Lung (tissue), 12 donors: Measurements from ENCODE around the gene C12orf42. TPM values are rescaled to one million over a fixed set of nuclear protein-coding genes. Genes with fewer than 3 reads are reported as not detected.

ENCODE experiments used
- ATAC-seq: fragments of 200-7000 bp; cut with Tn5 transposase; one replicate; pipeline ENCODE4 v1.9.1; 2020; ENCODE audit warnings: moderate number of reproducible peaks; ENCODE audit not compliant: insufficient read depth, low FRiP score
- DNase-seq, 3 donors: peaks; one replicate each; pipeline ENCODE4 v3.0.0-alpha.2; 2013 to 2017
- H3K27ac ChIP-seq, 2 donors: one replicate each; pipeline ENCODE4 v1.5.1; 2013; ENCODE audit warnings: mild to moderate bottlenecking in 2 of 2, moderate library complexity in 2 of 2, control low read depth in 1 of 2, inconsistent platforms in 1 of 2, low read depth in 1 of 2, low read length in 1 of 2
- H3K27me3 ChIP-seq, 3 donors: one replicate each; pipeline ENCODE4 v1.5.1; 2013; ENCODE audit warnings: low read length in 2 of 3; ENCODE audit not compliant: control insufficient read depth in 3 of 3, insufficient read depth in 3 of 3
- H3K36me3 ChIP-seq, 4 donors: one replicate each; pipeline ENCODE4 v1.5.1; 2013; ENCODE audit warnings: low read length in 4 of 4, mild to moderate bottlenecking in 1 of 4, moderate library complexity in 1 of 4; ENCODE audit not compliant: control insufficient read depth in 4 of 4, insufficient read depth in 4 of 4
- H3K4me1 ChIP-seq, 5 donors: one replicate each; pipeline ENCODE4 v1.5.1; 2013; ENCODE audit warnings: low read length in 5 of 5, mild to moderate bottlenecking in 2 of 5, moderate library complexity in 1 of 5; ENCODE audit not compliant: control insufficient read depth in 5 of 5, insufficient read depth in 5 of 5
- H3K4me3 ChIP-seq: one replicate; pipeline ENCODE4 v1.5.1; 2013; ENCODE audit warnings: mild to moderate bottlenecking, control low read depth, moderate library complexity
- H3K9ac ChIP-seq, 2 donors: one replicate each; pipeline ENCODE4 v1.5.1; 2013; ENCODE audit warnings: low read length in 2 of 2, control low read depth in 1 of 2; ENCODE audit not compliant: insufficient read depth in 1 of 2
- H3K9me3 ChIP-seq, 4 donors: one replicate each; pipeline ENCODE4 v1.5.1; 2013; ENCODE audit warnings: low read length in 3 of 4, mild to moderate bottlenecking in 1 of 4, moderate library complexity in 1 of 4; ENCODE audit not compliant: control insufficient read depth in 4 of 4, insufficient read depth in 3 of 4
- WGBS, 2 donors: extraction: QIAGEN DNeasy Blood & Tissue Kit; methylation state at CpG; one replicate each; pipeline ENCODE4 v1.1.7; 2013; 5-methylcytosine and 5-hydroxymethylcytosine counted together
- polyA plus RNA-seq, 2 donors: library from polyadenylated mRNA; stranded (reverse); fragments of 200-250 nt; gene quantifications; one replicate each; pipeline ENCODE4 v1.2.1, GENCODE V29; 2013
- total RNA-seq, 2 donors: library from RNA; depleted of rRNA in 1 of 2; stranded (reverse); fragments of >200 nt in 1 of 2; gene quantifications; one replicate each; pipeline ENCODE4 v1.2.1, GENCODE V29; 2014 to 2021
- TF ChIP-seq, protein P1 (sequence below): IDR thresholded peaks from 2 replicates; pipeline ENCODE4 v1.5.1; 2012; ENCODE audit warnings: mild to moderate bottlenecking; ENCODE audit errors: control extremely low read depth, extremely low read depth
- donor health status: control.
- donor health status: control.
- donor health status: Bipolar disorder and iron deficiency.
- donor health status: healthy.
- donor health status: DM: yes; HTN: yes; CAD: no.

Gene C12orf42
- total and polyA plus RNA-seq, 4 donors, result 0.03 TPM; not detected in 3

DNA sequence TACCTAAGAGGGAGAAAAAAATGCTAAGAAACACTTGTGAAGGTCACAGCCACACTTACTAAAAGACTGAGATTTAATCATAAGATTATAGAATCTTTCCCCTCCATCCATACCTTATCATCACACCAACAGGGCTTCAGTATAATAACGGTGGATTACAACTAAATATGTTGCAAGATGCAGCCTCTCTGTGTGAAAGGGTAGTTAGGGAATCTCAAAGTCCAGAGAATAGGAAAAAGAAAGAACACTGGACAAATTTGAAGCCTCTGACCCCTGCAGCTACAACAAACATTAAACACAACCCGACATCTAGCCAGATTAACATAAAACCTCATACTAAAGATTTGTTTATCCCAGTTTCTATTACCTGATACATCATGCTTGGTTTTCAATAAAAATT, 181.0 kb downstream of the C12orf42 start:
- Histone ChIP-seq H3K27ac (no peak overlapping the region), H3K9ac (no peak overlapping the region), H3K4me3 (no peak overlapping the region), H3K9me3 (peaks cover 0 to 3% (median 1%) of the 10 kb centered on the region in 4 donors), H3K36me3 (no peaks in the 10 kb centered on the region), H3K27me3 (no peaks in the 10 kb centered on the region), H3K4me1 (no peaks in the 10 kb centered on the region)
- WGBS, 2 donors, result 83 to 86% methylated on average over 2 of the region's 2 CpGs
- DNase-seq (no peak), ATAC-seq (no peak)
- TF ChIP-seq, protein P1, sequence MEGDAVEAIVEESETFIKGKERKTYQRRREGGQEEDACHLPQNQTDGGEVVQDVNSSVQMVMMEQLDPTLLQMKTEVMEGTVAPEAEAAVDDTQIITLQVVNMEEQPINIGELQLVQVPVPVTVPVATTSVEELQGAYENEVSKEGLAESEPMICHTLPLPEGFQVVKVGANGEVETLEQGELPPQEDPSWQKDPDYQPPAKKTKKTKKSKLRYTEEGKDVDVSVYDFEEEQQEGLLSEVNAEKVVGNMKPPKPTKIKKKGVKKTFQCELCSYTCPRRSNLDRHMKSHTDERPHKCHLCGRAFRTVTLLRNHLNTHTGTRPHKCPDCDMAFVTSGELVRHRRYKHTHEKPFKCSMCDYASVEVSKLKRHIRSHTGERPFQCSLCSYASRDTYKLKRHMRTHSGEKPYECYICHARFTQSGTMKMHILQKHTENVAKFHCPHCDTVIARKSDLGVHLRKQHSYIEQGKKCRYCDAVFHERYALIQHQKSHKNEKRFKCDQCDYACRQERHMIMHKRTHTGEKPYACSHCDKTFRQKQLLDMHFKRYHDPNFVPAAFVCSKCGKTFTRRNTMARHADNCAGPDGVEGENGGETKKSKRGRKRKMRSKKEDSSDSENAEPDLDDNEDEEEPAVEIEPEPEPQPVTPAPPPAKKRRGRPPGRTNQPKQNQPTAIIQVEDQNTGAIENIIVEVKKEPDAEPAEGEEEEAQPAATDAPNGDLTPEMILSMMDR, result no peak

DNA sequence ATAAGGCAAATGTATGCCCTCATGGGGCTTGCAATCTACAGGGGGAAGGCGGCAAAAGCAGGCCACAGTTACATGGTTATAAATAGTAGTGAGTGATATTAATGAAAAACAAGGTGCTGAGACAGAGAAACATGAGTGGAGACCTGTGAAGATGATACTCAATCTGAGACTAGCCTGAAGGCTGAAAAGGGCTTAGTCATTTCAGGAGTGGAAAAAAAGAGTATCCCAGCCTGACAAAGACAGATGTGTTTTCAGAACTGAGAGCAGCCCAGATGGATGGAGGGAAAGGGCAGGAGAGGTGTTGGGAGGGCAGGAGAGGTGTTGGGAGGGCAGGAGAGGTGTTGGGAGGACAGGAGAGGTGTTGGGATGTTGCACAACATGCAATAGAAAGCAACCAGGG, 181.9 kb downstream of the C12orf42 start:
- DNase-seq (no peak), ATAC-seq (no peak)
- Histone ChIP-seq H3K4me3 (no peak overlapping the region), H3K27me3 (no peaks in the 10 kb centered on the region), H3K9ac (no peak overlapping the region), H3K9me3 (no peaks in the 10 kb centered on the region), H3K4me1 (no peaks in the 10 kb centered on the region), H3K36me3 (no peaks in the 10 kb centered on the region), H3K27ac (no peak overlapping the region)
- 86 to 89% methylated on average over 1 of the region's 1 CpG for WGBS, 2 donors
- TF ChIP-seq, protein P1, result no peak

DNA sequence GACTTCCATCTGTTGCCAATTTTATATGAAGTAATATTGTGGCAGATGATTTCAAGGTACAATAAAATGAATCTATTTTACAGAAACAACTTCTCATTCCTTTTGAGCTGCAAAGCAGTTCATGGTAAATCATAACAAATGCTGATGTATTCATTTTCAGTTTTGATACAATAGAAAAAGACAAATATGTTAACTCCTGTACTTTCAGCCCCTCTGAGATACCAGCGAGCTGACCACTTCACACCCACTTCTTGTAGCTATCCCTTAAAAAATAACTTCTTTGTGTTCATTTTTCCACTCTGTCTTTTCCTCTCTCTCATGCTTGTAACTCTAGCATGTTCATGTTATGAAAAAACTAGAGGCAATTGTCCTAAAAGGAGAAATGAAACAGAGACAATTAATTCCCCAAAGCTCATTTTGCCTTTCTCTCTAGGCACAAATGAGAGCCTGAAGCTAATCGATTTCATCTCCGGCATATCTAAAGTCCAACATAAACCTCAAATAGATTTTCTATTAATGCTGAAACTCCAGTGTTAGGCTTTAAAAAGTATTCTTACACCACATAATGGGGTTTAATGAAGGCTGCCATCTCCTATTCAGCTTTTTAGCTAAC, 182.9 kb downstream of the C12orf42 start:
- no peaks in the 10 kb centered on the region for H3K27me3 ChIP-seq
- TF ChIP-seq, protein P1, result no peak
- 89 to 93% methylated on average over 3 of the region's 3 CpGs for WGBS, 2 donors
- H3K4me1 ChIP-seq, result no peaks in the 10 kb centered on the region
- H3K9ac ChIP-seq, result no peak overlapping the region
- H3K4me3 ChIP-seq, result no peak overlapping the region
- no peaks in the 10 kb centered on the region for H3K36me3 ChIP-seq
- ATAC-seq, result no peak
- DNase-seq, result no peak
- H3K27ac ChIP-seq, result no peak overlapping the region
- no peaks in the 10 kb centered on the region for H3K9me3 ChIP-seq
